Activated CD4-positive, alpha-beta T cell treated with anti-CD3 and anti-CD28 coated beads, Interleukin-2, amount 10 ng/mL, durations not matched to agents 24 days and 14 days (primary cell): ENCODE results near the gene GRB10. TPM values are rescaled to one million over a fixed set of nuclear protein-coding genes. Genes with fewer than 3 reads are reported as not detected.

ENCODE experiments used
- DNase-seq: peaks from one replicate; pipeline ENCODE4 v3.0.0; 2022
- H3K27ac Mint-ChIP-seq: one replicate; pipeline ENCODE4 v1.8.0; 2022; ENCODE audit warnings: mild to moderate bottlenecking, mixed read lengths
- H3K27me3 Mint-ChIP-seq: one replicate; pipeline ENCODE4 v1.8.0; 2022; ENCODE audit warnings: mixed read lengths
- H3K36me3 Mint-ChIP-seq: one replicate; pipeline ENCODE4 v1.8.0; 2022; ENCODE audit warnings: low read depth, mild to moderate bottlenecking, mixed read lengths
- H3K4me1 Mint-ChIP-seq: one replicate; pipeline ENCODE4 v1.8.0; 2021; ENCODE audit warnings: mixed read lengths
- H3K4me3 Mint-ChIP-seq: one replicate; pipeline ENCODE4 v1.8.0; 2022; ENCODE audit warnings: mild to moderate bottlenecking, moderate library complexity, mixed read lengths
- H3K9me3 Mint-ChIP-seq: one replicate; pipeline ENCODE4 v1.8.0; 2021; ENCODE audit warnings: mixed read lengths
- intact Hi-C: fragments of 100-400 bp; cut with micrococcal nuclease; formaldehyde crosslinking; loops from one replicate; pipeline ENCODE4 v1.15.1; 2023
- total RNA-seq: library from RNA; stranded (reverse); gene quantifications from 2 replicates; pipeline ENCODE4 v1.2.3, GENCODE V29; 2022

Gene GRB10
- total RNA-seq, 1 donor from 2014 or later = 3.6 TPM

DNA sequence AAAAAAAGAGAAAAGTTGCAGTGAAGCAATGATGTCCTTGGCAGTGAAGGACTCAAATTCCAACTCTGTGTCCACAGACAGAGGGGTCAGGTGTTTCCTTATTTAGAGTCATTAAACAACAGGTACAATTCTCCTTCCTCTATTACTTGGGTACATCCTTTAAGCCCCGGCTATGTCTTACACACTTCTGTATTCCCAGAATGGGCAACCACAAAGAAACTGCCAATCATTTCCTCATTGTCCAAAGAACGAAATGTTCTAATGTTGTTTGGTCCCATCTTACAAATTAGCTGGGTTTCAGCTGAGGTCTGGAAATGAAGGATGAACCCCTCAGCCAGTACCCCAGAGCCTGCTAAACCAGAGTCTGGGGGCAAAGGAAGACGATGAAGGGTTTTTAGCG is 59.5 kb downstream of the GRB10 start:
- H3K36me3 Mint-ChIP-seq = no peaks in the 10 kb centered on the region
- H3K9me3 Mint-ChIP-seq = no peaks in the 10 kb centered on the region
- intact Hi-C loops = no loop called here
- DNase-seq = no peak
- H3K27ac Mint-ChIP-seq = no peak overlapping the region
- no peak overlapping the region for H3K4me3 Mint-ChIP-seq
- H3K27me3 Mint-ChIP-seq = no peaks in the 10 kb centered on the region
- H3K4me1 Mint-ChIP-seq = peaks cover 3% of the 10 kb centered on the region

DNA sequence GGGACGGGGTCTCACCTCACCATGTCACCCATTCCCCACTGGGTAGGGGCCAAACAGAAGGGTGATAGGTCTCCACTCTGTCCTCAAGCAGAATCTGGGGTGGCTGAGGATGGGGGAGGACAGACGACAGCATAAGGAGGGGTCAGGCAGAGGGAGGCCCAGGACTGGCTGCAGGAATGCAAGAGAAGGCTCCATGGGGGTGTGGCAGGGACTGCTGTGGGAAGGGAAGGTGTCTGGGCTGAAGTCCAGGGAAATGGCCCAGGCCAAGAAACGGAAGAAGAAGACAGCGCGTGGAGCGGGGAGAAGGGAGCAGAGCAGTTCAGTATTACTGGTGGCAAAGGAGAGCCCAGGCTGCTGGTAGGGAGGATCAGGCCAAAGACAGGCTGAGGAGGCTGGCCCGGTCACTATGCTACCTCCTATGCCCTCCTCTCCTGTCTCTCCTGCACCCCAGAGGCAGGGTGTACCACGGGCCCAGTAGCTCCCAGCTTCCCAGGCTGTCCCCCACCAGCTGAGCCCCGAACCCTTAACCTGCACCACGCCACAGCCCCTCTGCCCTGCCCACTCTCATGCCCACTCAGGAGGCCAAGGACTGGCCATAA is 60.9 kb downstream of the GRB10 start:
- H3K36me3 Mint-ChIP-seq = no peaks in the 10 kb centered on the region
- peaks cover 3% of the 10 kb centered on the region for H3K4me1 Mint-ChIP-seq
- no peak for DNase-seq
- no peak overlapping the region for H3K4me3 Mint-ChIP-seq
- intact Hi-C loops = no loop called here
- no peaks in the 10 kb centered on the region for H3K27me3 Mint-ChIP-seq
- H3K27ac Mint-ChIP-seq = no peak overlapping the region
- no peaks in the 10 kb centered on the region for H3K9me3 Mint-ChIP-seq

GRCh38 chr7:50721160-50721559 is 61.5 kb downstream of the GRB10 start:
- intact Hi-C loops = no loop called here
- H3K4me3 Mint-ChIP-seq = no peak overlapping the region
- no peak overlapping the region for H3K27ac Mint-ChIP-seq
- no peak for DNase-seq
- no peaks in the 10 kb centered on the region for H3K27me3 Mint-ChIP-seq
- no peaks in the 10 kb centered on the region for H3K9me3 Mint-ChIP-seq
- no peaks in the 10 kb centered on the region for H3K36me3 Mint-ChIP-seq
- peaks cover 3% of the 10 kb centered on the region for H3K4me1 Mint-ChIP-seq

DNA sequence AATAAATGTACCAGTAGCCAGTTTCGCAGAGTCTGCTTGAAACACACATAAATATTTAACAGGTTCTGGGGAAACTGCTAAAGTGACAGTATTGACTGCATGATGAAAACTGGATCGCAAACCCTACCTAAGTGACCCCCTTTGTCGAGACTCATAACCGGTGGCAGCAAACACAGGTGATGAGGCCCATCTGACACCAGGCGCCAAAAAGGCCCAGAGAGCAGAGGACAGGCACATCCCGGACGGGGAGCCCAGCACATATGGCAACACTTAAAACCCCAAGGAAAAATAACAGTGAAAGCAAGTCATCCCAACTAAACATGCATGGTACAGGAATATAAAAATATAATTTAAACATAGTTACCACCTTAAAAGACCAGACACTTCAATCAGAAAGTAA is 62.4 kb downstream of the GRB10 start:
- no peaks in the 10 kb centered on the region for H3K9me3 Mint-ChIP-seq
- intact Hi-C loops = no loop called here
- H3K4me3 Mint-ChIP-seq = no peak overlapping the region
- H3K27me3 Mint-ChIP-seq = no peaks in the 10 kb centered on the region
- H3K36me3 Mint-ChIP-seq = no peaks in the 10 kb centered on the region
- DNase-seq = no peak
- H3K4me1 Mint-ChIP-seq = peaks cover 3% of the 10 kb centered on the region
- no peak overlapping the region for H3K27ac Mint-ChIP-seq

GRCh38 chr7:50718876-50719275 is 63.8 kb downstream of the GRB10 start:
- peaks cover under 1% of the 10 kb centered on the region for H3K9me3 Mint-ChIP-seq
- DNase-seq = no peak
- intact Hi-C loops = no loop called here
- no peak overlapping the region for H3K27ac Mint-ChIP-seq
- H3K4me3 Mint-ChIP-seq = no peak overlapping the region
- H3K4me1 Mint-ChIP-seq = peaks cover 2% of the 10 kb centered on the region
- H3K36me3 Mint-ChIP-seq = no peaks in the 10 kb centered on the region
- H3K27me3 Mint-ChIP-seq = no peaks in the 10 kb centered on the region

DNA sequence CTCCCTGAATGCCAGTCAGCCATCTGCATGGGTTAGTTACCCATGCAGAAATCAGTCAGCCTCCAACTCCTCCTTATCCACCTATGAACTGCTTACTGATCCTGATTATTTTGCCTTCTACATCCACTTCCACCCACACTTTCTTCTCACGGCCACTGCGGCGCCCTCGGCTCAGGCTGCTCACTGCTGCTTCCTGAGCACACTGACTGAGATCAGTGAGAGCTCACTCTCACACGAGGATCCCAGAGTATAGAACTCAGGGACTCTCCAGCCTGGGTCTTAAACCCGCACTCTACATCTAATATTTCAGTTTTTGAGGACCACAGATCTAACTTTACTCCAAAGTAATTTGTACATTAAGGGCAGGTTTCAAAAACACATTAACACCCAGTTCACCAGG is 64.4 kb downstream of the GRB10 start:
- DNase-seq = no peak
- peaks cover 3% of the 10 kb centered on the region for H3K27me3 Mint-ChIP-seq
- H3K36me3 Mint-ChIP-seq = no peaks in the 10 kb centered on the region
- no peak overlapping the region for H3K27ac Mint-ChIP-seq
- peaks cover 4% of the 10 kb centered on the region for H3K9me3 Mint-ChIP-seq
- H3K4me3 Mint-ChIP-seq = no peak overlapping the region
- H3K4me1 Mint-ChIP-seq = peaks cover 4% of the 10 kb centered on the region
- intact Hi-C loops = no loop called here

- Mint-ChIP-seq H3K9me3 (peaks cover 4% of the 10 kb centered on the region), H3K27ac (no peak overlapping the region), H3K27me3 (peaks cover 3% of the 10 kb centered on the region), H3K36me3 (no peaks in the 10 kb centered on the region), H3K4me3 (no peak overlapping the region), H3K4me1 (peaks cover 4% of the 10 kb centered on the region)
- intact Hi-C loops = no loop called here
- DNase-seq = no peak
Observed at GRCh38 chr7:50717181-50717580, 65.5 kb downstream of the GRB10 start.

DNA sequence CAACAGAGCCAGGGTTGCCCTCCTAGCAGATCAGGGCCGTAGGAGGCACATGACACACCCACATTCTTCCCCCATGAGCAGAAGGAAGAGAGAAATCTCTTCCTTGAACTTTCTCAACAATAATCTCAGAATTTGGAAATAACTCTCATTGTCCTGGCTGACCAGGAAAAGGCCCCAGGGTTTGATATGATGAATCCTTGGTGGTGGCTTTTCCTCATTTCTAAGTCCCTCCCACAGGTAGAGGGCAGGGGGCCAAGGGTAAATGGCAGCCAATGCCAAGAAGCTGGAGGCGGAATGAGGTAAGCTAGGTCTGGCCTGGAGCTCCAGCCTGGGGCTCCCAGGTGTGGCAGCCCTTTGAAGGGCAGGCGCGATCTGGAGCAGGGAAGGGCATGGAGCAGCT is 67.8 kb downstream of the GRB10 start:
- no peak for DNase-seq
- Mint-ChIP-seq H3K4me1 (peaks cover 4% of the 10 kb centered on the region), H3K4me3 (no peak overlapping the region), H3K9me3 (peaks cover 4% of the 10 kb centered on the region), H3K27me3 (peaks cover 3% of the 10 kb centered on the region), H3K27ac (no peak overlapping the region), H3K36me3 (no peaks in the 10 kb centered on the region)
- intact Hi-C loops = no loop called here

- Mint-ChIP-seq H3K4me1 (peaks cover 4% of the 10 kb centered on the region), H3K27me3 (peaks cover 3% of the 10 kb centered on the region), H3K4me3 (no peak overlapping the region), H3K27ac (peak overlapping the region; percentile 72), H3K9me3 (peaks cover 4% of the 10 kb centered on the region), H3K36me3 (no peaks in the 10 kb centered on the region)
- intact Hi-C loops = no loop called here
- DNase-seq = no peak
Observed at GRCh38 chr7:50713123-50713965, 69.4 kb downstream of the GRB10 start.

GRCh38 chr7:50712252-50713122 is 70.2 kb downstream of the GRB10 start:
- Mint-ChIP-seq H3K4me1 (peaks cover 4% of the 10 kb centered on the region), H3K9me3 (peaks cover 4% of the 10 kb centered on the region), H3K27ac (no peak overlapping the region), H3K27me3 (peaks cover 3% of the 10 kb centered on the region), H3K36me3 (no peaks in the 10 kb centered on the region), H3K4me3 (no peak overlapping the region)
- intact Hi-C loops = no loop called here
- DNase-seq = no peak

DNA sequence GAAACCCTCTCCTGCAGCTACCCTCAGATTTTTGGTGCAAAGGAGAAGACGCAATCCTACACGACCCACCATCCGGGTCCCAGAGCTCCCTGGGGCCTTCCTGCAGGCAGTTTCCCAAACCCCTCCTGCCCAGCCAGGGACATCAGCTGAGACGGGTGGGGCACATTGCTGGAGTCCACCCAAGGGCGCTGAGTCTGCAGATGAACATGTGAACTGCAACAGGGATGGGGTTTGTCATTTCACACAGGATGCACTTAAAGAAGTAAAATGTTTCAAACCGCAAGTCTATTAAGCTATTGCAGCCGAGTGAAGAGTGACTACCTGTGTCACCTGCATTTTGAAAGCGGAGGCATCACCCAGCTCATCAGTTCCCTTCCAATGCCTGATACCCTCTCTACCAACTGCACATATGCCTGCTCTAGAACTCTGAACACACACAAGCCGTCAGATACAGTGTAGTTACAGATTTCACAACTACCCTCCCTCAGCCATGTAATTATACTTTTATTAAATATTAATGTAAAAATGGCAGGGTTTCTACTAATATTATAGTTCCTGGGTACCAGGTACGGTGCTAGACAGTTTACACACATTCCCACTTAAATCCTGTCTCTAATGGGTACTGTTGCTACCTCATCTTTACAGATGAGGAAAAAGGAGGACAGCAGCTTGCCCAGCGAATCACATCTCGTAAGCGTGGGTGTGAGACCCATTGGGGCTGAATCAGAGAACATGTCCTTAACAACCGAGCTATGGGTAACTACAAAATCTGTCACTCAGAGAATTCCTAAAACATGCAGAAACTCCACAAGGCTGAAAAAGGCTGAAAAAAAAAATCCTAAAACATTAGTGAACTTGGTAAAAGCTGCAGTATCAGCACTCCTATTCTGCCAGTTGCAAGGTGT is 71.2 kb downstream of the GRB10 start:
- intact Hi-C loops = no loop called here
- H3K36me3 Mint-ChIP-seq = no peaks in the 10 kb centered on the region
- peaks cover 4% of the 10 kb centered on the region for H3K4me1 Mint-ChIP-seq
- no peak for DNase-seq
- peaks cover 4% of the 10 kb centered on the region for H3K9me3 Mint-ChIP-seq
- H3K27ac Mint-ChIP-seq = no peak overlapping the region
- H3K27me3 Mint-ChIP-seq = peaks cover 3% of the 10 kb centered on the region
- no peak overlapping the region for H3K4me3 Mint-ChIP-seq

DNA sequence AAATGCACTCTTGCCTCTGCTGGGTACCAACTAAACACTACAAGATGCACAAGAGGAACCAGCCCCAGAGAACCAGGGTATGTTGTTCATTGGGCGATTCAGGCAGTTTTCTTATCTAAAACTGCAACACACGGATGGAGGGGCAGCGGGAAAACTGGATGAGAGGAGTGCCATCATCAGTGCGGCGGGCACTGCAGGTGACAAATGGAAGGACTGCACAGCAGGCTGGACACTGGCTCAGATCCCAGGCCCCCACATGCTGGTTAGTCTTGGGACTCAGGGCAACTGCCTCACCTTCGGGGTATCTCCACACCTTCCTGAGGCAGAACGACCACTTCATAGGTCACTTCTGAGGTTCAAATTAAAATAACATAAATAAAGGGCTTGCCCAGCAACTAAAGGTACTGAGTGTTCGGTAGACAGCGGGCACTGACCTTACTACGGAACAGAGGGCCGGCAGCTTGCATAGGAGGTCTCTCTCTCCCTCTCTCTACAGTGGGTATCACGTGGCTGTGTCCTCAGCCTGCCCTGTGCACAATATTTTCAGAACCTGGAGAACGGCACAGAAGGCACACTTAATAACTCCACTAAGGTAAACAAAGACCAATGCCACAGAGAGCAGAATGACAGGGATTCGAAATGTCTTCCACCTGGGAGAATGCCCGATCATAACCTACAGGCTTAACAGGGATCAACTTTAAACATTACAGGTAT is 72.1 kb downstream of the GRB10 start:
- Mint-ChIP-seq H3K36me3 (no peaks in the 10 kb centered on the region), H3K9me3 (peaks cover 4% of the 10 kb centered on the region), H3K27ac (no peak overlapping the region), H3K4me3 (no peak overlapping the region), H3K4me1 (peaks cover 4% of the 10 kb centered on the region), H3K27me3 (peaks cover 3% of the 10 kb centered on the region)
- intact Hi-C loops = no loop called here
- DNase-seq = no peak

DNA sequence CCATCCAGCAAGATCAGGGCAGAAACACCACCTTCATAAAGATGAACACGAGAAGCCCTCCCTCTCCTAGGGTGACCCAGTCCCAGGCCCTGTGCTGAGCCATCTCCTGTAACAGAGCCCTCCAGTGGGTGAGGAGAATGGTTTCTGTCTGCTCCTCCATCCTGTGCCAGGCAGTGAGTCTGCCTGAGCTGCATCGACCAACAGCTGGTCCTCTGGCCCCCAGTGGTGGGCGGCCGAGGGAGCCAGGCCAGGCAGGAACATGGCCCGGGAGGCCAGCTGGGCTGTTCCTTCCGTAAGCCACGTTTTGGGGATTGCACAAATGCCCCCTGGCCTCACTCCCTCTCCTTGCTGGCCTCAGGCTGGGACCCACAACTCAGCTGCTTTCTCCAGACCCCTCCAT is 73.5 kb downstream of the GRB10 start:
- H3K27me3 Mint-ChIP-seq = peaks cover 3% of the 10 kb centered on the region
- H3K4me3 Mint-ChIP-seq = no peak overlapping the region
- H3K36me3 Mint-ChIP-seq = no peaks in the 10 kb centered on the region
- H3K4me1 Mint-ChIP-seq = peaks cover 4% of the 10 kb centered on the region
- DNase-seq = no peak
- H3K27ac Mint-ChIP-seq = no peak overlapping the region
- intact Hi-C loops = no loop called here
- H3K9me3 Mint-ChIP-seq = peaks cover 4% of the 10 kb centered on the region
